ENCODE data around the gene CDC37L1. TPM values are rescaled to one million over a fixed set of nuclear protein-coding genes. Genes with fewer than 3 reads are reported as not detected.

The CDC37L1 gene
- total RNA-seq, 4 donors from 2014 or later: 32.1 to 106 (median 37.7) TPM

- TF ChIP-seq CTCF (IDR thresholded peaks at IDR 0.05; ENCODE audit: low read depth): no peak
Observed at GRCh38 chr9:4713849-4714248, 34.5 kb downstream of the CDC37L1 start.

GRCh38 chr9:4714266-4715016 lies 35.1 kb downstream of the CDC37L1 start:
- no peak for TF ChIP-seq CTCF (IDR thresholded peaks at IDR 0.05; ENCODE audit: low read depth)

- TF ChIP-seq CTCF (IDR thresholded peaks at IDR 0.05; ENCODE audit: low read depth): no peak
Observed at GRCh38 chr9:4716163-4716562, 36.8 kb downstream of the CDC37L1 start.

- TF ChIP-seq CTCF (IDR thresholded peaks at IDR 0.05; ENCODE audit: low read depth): no peak
Observed at GRCh38 chr9:4717815-4718214, 38.4 kb downstream of the CDC37L1 start.

- no peak for TF ChIP-seq CTCF (IDR thresholded peaks at IDR 0.05; ENCODE audit: low read depth)
Observed at GRCh38 chr9:4718911-4719310, 39.5 kb downstream of the CDC37L1 start.

GRCh38 chr9:4721736-4722135 lies 42.4 kb downstream of the CDC37L1 start:
- no peak for TF ChIP-seq CTCF (IDR thresholded peaks at IDR 0.05; ENCODE audit: low read depth)

GRCh38 chr9:4725706-4726442 lies 46.5 kb downstream of the CDC37L1 start:
- no peak for TF ChIP-seq CTCF (IDR thresholded peaks at IDR 0.05; ENCODE audit: low read depth)
